GM23338 (cell line): ENCODE results near the gene NRP2. TPM values are rescaled to one million over a fixed set of nuclear protein-coding genes. Genes with fewer than 3 reads are reported as not detected.

Experiments used
- ATAC-seq: fragments of 200-7000 bp; cut with Tn5 transposase; 3 replicates; pipeline ENCODE4 v1.9.1; 2020
- DNase-seq: peaks from one replicate; pipeline ENCODE4 v3.0.0-alpha.2; 2015; ENCODE audit warnings: low spot score
- H2AFZ ChIP-seq: fragments of 200-600 bp; sonication (generic); 2 replicates; pipeline ENCODE4 v1.8.0; 2016; ENCODE audit warnings: antibody characterized with exemption, mild to moderate bottlenecking, moderate library complexity
- H3F3A ChIP-seq: fragments of 200-600 bp; sonication (generic); replicated peaks from 2 replicates; pipeline ENCODE4 v1.8.0; 2017; ENCODE audit warnings: antibody characterized with exemption, mixed run types, low read depth
- H3K27ac ChIP-seq: fragments of 200-600 bp; sonication (generic); 2 replicates; pipeline ENCODE4 v1.6.1; 2016; ENCODE audit warnings: low read depth
- H3K27me3 ChIP-seq: fragments of 200-600 bp; sonication (generic); 2 replicates; pipeline ENCODE4 v1.8.0; 2016; ENCODE audit warnings: mild to moderate bottlenecking, mixed run types, moderate library complexity; ENCODE audit not compliant: insufficient read depth
- H3K36me3 ChIP-seq: fragments of 200-600 bp; sonication (generic); 2 replicates; pipeline ENCODE4 v1.8.0; 2016; ENCODE audit warnings: mild to moderate bottlenecking; ENCODE audit not compliant: insufficient read depth
- H3K4me1 ChIP-seq: fragments of 200-600 bp; sonication (generic); 2 replicates; pipeline ENCODE4 v1.8.0; 2016; ENCODE audit warnings: mild to moderate bottlenecking, moderate library complexity; ENCODE audit not compliant: insufficient read depth
- H3K4me2 ChIP-seq: fragments of 200-600 bp; sonication (generic); 2 replicates; pipeline ENCODE4 v1.7.1; 2017; ENCODE audit warnings: mixed run types
- H3K4me3 ChIP-seq: fragments of 200-600 bp; sonication (generic); 2 replicates; pipeline ENCODE4 v1.6.1; 2016; ENCODE audit warnings: mixed run types
- H3K79me2 ChIP-seq: fragments of 200-600 bp; sonication (generic); replicated peaks from 2 replicates; pipeline ENCODE4 v1.8.0; 2017; ENCODE audit warnings: mild to moderate bottlenecking; ENCODE audit not compliant: insufficient read depth
- H3K9me2 ChIP-seq: fragments of 200-600 bp; sonication (generic); 2 replicates; pipeline ENCODE4 v1.8.0; 2017; ENCODE audit not compliant: insufficient read depth
- H4K20me1 ChIP-seq: fragments of 200-600 bp; sonication (generic); replicated peaks from 2 replicates; pipeline ENCODE4 v1.8.0; 2017; ENCODE audit warnings: mild to moderate bottlenecking; ENCODE audit not compliant: insufficient read depth
- H3K27ac Mint-ChIP-seq: 2 replicates; pipeline ENCODE4 v1.8.0; 2020; ENCODE audit warnings: inconsistent platforms, mild to moderate bottlenecking, moderate library complexity, mixed read lengths
- H3K27me3 Mint-ChIP-seq: 3 replicates; pipeline ENCODE4 v1.8.0; 2022; ENCODE audit warnings: low read depth, mild to moderate bottlenecking, moderate library complexity, mixed read lengths, inconsistent platforms; ENCODE audit not compliant: insufficient read depth, poor library complexity
- H3K36me3 Mint-ChIP-seq: 3 replicates; pipeline ENCODE4 v1.8.0; 2021; ENCODE audit warnings: low read depth, mild to moderate bottlenecking, inconsistent platforms, moderate library complexity, mixed read lengths
- H3K4me1 Mint-ChIP-seq: 3 replicates; pipeline ENCODE4 v1.8.0; 2020; ENCODE audit warnings: mild to moderate bottlenecking, inconsistent platforms, mixed read lengths
- H3K4me3 Mint-ChIP-seq: 3 replicates; pipeline ENCODE4 v1.8.0; 2021; ENCODE audit warnings: moderate library complexity, mild to moderate bottlenecking, inconsistent platforms, mixed read lengths
- H3K9me3 Mint-ChIP-seq: 3 replicates; pipeline ENCODE4 v1.8.0; 2020; ENCODE audit warnings: moderate library complexity, mild to moderate bottlenecking, inconsistent platforms, mixed read lengths
- CTCF ChIP-seq, 2 experiments: fragments of 200-600 bp in 1 of 2; sonication (generic) in 1 of 2; conservative IDR thresholded peaks; 2 replicates each; pipeline versions ENCODE4 v1.5.1 to v1.6.1; 2016 to 2017; ENCODE audit warnings: antibody characterized with exemption in 2 of 2, low read depth in 2 of 2, mild to moderate bottlenecking in 2 of 2, moderate library complexity in 1 of 2
- JUNB ChIP-seq: IDR thresholded peaks from one replicate; pipeline ENCODE4 v1.6.1; 2016; ENCODE audit warnings: antibody characterized with exemption; ENCODE audit not compliant: unreplicated experiment
- ZNF114 ChIP-seq: fragments of 250-450 bp; sonication (Bioruptor Pico); IDR thresholded peaks from 2 replicates; pipeline ENCODE4 v1.5.0; 2020; ENCODE audit warnings: mild to moderate bottlenecking, moderate library complexity
- ZNF331 ChIP-seq: fragments of 250-450 bp; sonication (Bioruptor Pico); IDR thresholded peaks from 2 replicates; pipeline ENCODE4 v1.5.0; 2020; ENCODE audit warnings: low read depth, mild to moderate bottlenecking, moderate library complexity
- polyA plus RNA-seq: library from polyadenylated mRNA; unstranded; fragments of >200 nt; fragmentation: Nextera tagmentation; extraction: Ambion mirVana; gene quantifications from 2 replicates; pipeline ENCODE4 v1.2.1, GENCODE V29; 2016
- total RNA-seq: library from RNA; depleted of rRNA; stranded (reverse); fragments of >200 nt; shearing (Covaris generic); gene quantifications from 2 replicates; pipeline ENCODE4 v1.2.3, GENCODE V29; 2014
- TF ChIP-seq, protein P1 (sequence below): IDR thresholded peaks from one replicate; pipeline ENCODE4 v1.6.1; 2018; ENCODE audit warnings: antibody characterized with exemption; ENCODE audit not compliant: unreplicated experiment

The NRP2 gene
- total and polyA plus RNA-seq, 2 experiments from 2014 or later, result 18.4 to 22.0 TPM

GRCh38 chr2:205738117-205738968, 56.0 kb downstream of the NRP2 start:
- H3K27ac Mint-ChIP-seq, result 0 out of 2 replicates have a peak overlapping the region, but pooled peaks have one; percentile 38
- no peaks in the 10 kb centered on the region for H3K9me3 Mint-ChIP-seq
- Histone ChIP-seq H3K36me3 (no peaks in the 10 kb centered on the region), H2AFZ (no peak overlapping the region), H3K4me1 (peaks cover 29% of the 10 kb centered on the region), H3K4me2 (0 out of 2 replicates have a peak overlapping the region, but pooled peaks have one; percentile 12), H3K79me2 (no peaks in the 10 kb centered on the region), H4K20me1 (no peaks in the 10 kb centered on the region), H3F3A (no peaks in the 10 kb centered on the region), H3K4me3 (no peak overlapping the region), H3K27me3 (no peaks in the 10 kb centered on the region), H3K9me2 (no peaks in the 10 kb centered on the region), H3K27ac (no peak overlapping the region)
- TF ChIP-seq ZNF114 (CRISPR knock-in tag), result no peak
- TF ChIP-seq CTCF (conservative IDR thresholded peaks at IDR 0.05; ENCODE audit: low read depth in 2 of 2), result peak in 1 of 2 experiments; percentile 18; a peak in 1 of 4 replicates
- peaks cover 32% of the 10 kb centered on the region for H3K36me3 Mint-ChIP-seq
- ATAC-seq, result peak; percentile 24; the same call in 2 of the 3 replicates
- no peak overlapping the region for H3K4me3 Mint-ChIP-seq
- no peak for DNase-seq
- H3K27me3 Mint-ChIP-seq, result peaks cover 2% of the 10 kb centered on the region
- H3K4me1 Mint-ChIP-seq, result peaks cover 35% of the 10 kb centered on the region

DNA sequence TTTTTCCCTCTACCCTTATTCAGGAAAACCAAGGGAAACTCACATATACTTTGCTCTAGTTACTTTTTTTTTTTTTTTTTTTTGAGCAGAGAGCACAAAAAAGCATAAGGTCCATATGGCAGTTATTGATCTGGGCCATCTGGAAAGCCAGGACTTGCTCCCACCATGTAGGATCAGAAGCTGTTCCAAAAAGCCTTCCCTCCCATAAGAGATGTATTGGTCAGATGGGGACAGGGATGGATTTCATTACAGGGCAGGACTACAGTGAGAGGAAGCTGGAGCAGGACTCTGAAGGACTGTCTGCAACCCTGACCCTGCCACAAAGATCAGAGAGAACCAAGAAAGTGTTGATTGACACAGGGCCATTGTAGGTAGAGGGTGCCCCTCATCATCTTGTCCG, 57.3 kb downstream of the NRP2 start:
- Histone ChIP-seq H3K79me2 (no peaks in the 10 kb centered on the region), H3K4me2 (no peak overlapping the region), H3F3A (no peaks in the 10 kb centered on the region), H3K9me2 (no peaks in the 10 kb centered on the region), H3K27me3 (no peaks in the 10 kb centered on the region), H3K36me3 (no peaks in the 10 kb centered on the region), H2AFZ (no peak overlapping the region), H3K27ac (no peak overlapping the region), H3K4me3 (no peak overlapping the region), H4K20me1 (no peaks in the 10 kb centered on the region), H3K4me1 (peaks cover 16% of the 10 kb centered on the region)
- no peaks in the 10 kb centered on the region for H3K27me3 Mint-ChIP-seq
- peaks cover 22% of the 10 kb centered on the region for H3K4me1 Mint-ChIP-seq
- H3K4me3 Mint-ChIP-seq, result no peak overlapping the region
- no peak overlapping the region for H3K27ac Mint-ChIP-seq
- peaks cover 41% of the 10 kb centered on the region for H3K36me3 Mint-ChIP-seq
- no peaks in the 10 kb centered on the region for H3K9me3 Mint-ChIP-seq
- DNase-seq (no peak), ATAC-seq (no peak)
- TF ChIP-seq ZNF331, result no peak

DNA sequence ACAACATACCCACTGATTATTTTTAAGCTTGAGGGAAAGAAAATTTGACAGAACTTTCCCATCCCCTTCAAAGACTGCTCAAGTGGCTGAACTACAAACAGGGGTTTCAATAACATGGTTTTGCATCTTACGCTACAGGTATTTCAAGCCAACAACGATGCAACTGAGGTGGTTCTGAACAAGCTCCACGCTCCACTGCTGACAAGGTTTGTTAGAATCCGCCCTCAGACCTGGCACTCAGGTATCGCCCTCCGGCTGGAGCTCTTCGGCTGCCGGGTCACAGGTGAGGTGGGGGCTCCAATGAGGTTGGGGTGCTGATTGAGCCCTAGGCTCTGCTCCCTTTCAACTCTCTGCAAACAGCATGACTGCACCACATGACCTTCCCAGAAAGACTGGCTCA, 58.1 kb downstream of the NRP2 start:
- Histone ChIP-seq H3K79me2 (no peaks in the 10 kb centered on the region), H3K27me3 (no peaks in the 10 kb centered on the region), H3K4me3 (no peak overlapping the region), H3K4me2 (no peak overlapping the region), H2AFZ (no peak overlapping the region), H3K9me2 (no peaks in the 10 kb centered on the region), H3K27ac (no peak overlapping the region), H3K36me3 (no peaks in the 10 kb centered on the region), H4K20me1 (no peaks in the 10 kb centered on the region), H3K4me1 (peaks cover 11% of the 10 kb centered on the region), H3F3A (no peaks in the 10 kb centered on the region)
- DNase-seq (no peak), ATAC-seq (no peak)
- peaks cover 17% of the 10 kb centered on the region for H3K4me1 Mint-ChIP-seq
- no peaks in the 10 kb centered on the region for H3K9me3 Mint-ChIP-seq
- H3K4me3 Mint-ChIP-seq, result no peak overlapping the region
- no peaks in the 10 kb centered on the region for H3K27me3 Mint-ChIP-seq
- no peak for TF ChIP-seq JUNB
- TF ChIP-seq, protein P1, sequence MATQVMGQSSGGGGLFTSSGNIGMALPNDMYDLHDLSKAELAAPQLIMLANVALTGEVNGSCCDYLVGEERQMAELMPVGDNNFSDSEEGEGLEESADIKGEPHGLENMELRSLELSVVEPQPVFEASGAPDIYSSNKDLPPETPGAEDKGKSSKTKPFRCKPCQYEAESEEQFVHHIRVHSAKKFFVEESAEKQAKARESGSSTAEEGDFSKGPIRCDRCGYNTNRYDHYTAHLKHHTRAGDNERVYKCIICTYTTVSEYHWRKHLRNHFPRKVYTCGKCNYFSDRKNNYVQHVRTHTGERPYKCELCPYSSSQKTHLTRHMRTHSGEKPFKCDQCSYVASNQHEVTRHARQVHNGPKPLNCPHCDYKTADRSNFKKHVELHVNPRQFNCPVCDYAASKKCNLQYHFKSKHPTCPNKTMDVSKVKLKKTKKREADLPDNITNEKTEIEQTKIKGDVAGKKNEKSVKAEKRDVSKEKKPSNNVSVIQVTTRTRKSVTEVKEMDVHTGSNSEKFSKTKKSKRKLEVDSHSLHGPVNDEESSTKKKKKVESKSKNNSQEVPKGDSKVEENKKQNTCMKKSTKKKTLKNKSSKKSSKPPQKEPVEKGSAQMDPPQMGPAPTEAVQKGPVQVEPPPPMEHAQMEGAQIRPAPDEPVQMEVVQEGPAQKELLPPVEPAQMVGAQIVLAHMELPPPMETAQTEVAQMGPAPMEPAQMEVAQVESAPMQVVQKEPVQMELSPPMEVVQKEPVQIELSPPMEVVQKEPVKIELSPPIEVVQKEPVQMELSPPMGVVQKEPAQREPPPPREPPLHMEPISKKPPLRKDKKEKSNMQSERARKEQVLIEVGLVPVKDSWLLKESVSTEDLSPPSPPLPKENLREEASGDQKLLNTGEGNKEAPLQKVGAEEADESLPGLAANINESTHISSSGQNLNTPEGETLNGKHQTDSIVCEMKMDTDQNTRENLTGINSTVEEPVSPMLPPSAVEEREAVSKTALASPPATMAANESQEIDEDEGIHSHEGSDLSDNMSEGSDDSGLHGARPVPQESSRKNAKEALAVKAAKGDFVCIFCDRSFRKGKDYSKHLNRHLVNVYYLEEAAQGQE, result no peak
- TF ChIP-seq ZNF331, result no peak
- H3K36me3 Mint-ChIP-seq, result peaks cover 46% of the 10 kb centered on the region
- H3K27ac Mint-ChIP-seq, result no peak overlapping the region
